Measurements from ENCODE around the gene TUB. TPM values are rescaled to one million over a fixed set of nuclear protein-coding genes. Genes with fewer than 3 reads are reported as not detected.

Gene TUB
- total and polyA plus RNA-seq, 2 donors (not counting 1 experiment from before 2014, with no cell fraction given), result 0.06 to 0.10 TPM

DNA sequence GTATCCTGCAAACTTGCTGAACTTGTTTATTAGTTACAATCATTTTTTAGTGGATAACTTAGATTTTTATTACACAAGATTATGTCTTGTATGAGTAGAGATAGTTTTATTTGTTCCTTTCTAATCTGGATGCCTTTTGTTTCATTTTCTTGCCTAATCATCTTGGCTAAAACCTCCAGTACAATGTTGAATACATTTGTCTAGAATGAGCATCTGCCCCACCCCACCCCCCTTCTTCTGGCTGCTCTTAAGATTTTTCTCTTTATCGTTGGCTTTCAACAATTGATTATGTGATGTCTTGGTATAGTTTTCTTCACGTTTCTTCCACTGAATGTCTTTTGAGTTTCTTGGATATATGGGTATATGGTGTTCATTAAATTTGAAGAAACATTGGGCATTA lies 37.3 kb upstream of the TUB start:
- no peaks in the 10 kb centered on the region for H4K20me1 ChIP-seq (ENCODE audit: control insufficient read depth, insufficient read depth, low read length, poor library complexity, severe bottlenecking)
- no peaks in the 10 kb centered on the region for H3K4me1 ChIP-seq (ENCODE audit: control insufficient read depth in 2 of 2, insufficient read depth in 2 of 2, low read length in 2 of 2)
- no peak overlapping the region for H3K4me2 ChIP-seq (replicated peaks; ENCODE audit: low read depth, low read length, poor library complexity, severe bottlenecking)
- H3K4me3 ChIP-seq (ENCODE audit: control extremely low read depth in 1 of 5, extremely low read depth in 1 of 5, insufficient read depth in 1 of 5, low read depth in 2 of 5, low read length in 4 of 5), result no peak overlapping the region
- peaks cover 0 to 5% (median 1%) of the 10 kb centered on the region in 4 experiments for H3K27me3 ChIP-seq (replicated peaks in 1 of 4; ENCODE audit: control extremely low read depth in 1 of 4, control insufficient read depth in 3 of 4, insufficient read depth in 4 of 4, low read length in 3 of 4)
- no CpG with 5 or more reads among the region's 2 CpGs for WGBS (ENCODE audit: insufficient coverage)
- no peak for TF ChIP-seq EZH2 (IDR thresholded peaks at IDR 0.05; ENCODE audit: borderline replicate concordance, insufficient read depth, low read depth, low read length, poor library complexity, severe bottlenecking)
- no peak overlapping the region for H3K27ac ChIP-seq (ENCODE audit: low read length in 2 of 2)
- H3K79me2 ChIP-seq (ENCODE audit: control insufficient read depth, insufficient read depth, low read length), result no peaks in the 10 kb centered on the region
- Mint-ChIP-seq H3K4me1 (no peaks in the 10 kb centered on the region), H3K27ac (no peak overlapping the region), H3K27me3 (peaks cover 37% of the 10 kb centered on the region), H3K9me3 (ENCODE audit: insufficient read depth) (no peaks in the 10 kb centered on the region), H3K4me3 (no peak overlapping the region)
- H3K9ac ChIP-seq (ENCODE audit: low read length), result no peak overlapping the region
- DNase-seq, result no peak
- no peaks in the 10 kb centered on the region for H3K9me3 ChIP-seq (ENCODE audit: control extremely low read depth in 1 of 3, control insufficient read depth in 2 of 3, insufficient read depth in 1 of 3, low read length in 2 of 3)
- no peaks in the 10 kb centered on the region for H3K36me3 ChIP-seq (replicated peaks in 1 of 2; ENCODE audit: control extremely low read depth in 1 of 2, control insufficient read depth in 1 of 2, extremely low read depth in 1 of 2, insufficient read depth in 2 of 2, low read length in 1 of 2)
- POLR2A ChIA-PET, result no interaction called here
- CTCF ChIA-PET, result interaction anchor here (2.4 kb wide), 1 partner anchor 10 kb away, joined by 7 read pairs; no protein-coding TSS in a partner anchor
- ATAC-seq (ENCODE audit: low read depth), result no peak
- intact Hi-C loops (cut with micrococcal nuclease), result no loop called here
- H2AFZ ChIP-seq (ENCODE audit: insufficient read depth, low read depth, low read length, poor library complexity, severe bottlenecking), result no peak overlapping the region

DNA sequence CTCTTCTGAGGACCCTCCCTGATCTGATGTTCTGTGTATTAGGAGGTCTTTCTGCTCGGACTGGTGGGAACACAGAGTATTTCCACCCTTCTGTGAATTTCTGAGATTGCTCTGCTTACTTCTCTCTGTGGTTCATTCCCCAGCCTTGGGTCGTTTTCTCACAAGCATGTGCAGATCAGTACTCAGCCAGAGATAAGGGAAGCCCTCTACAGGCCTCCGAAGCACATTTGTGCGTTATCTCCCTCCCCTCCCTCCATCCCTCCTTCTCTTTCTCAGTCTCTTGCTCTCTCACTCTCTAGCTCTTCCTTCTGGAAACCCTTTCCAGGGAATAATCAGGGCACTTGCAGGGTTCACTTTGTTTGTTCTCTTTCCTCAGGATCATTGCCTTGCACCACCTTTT lies 35.2 kb upstream of the TUB start:
- peaks cover 39% of the 10 kb centered on the region for H3K27me3 Mint-ChIP-seq
- H3K4me3 Mint-ChIP-seq, result no peak overlapping the region
- Histone ChIP-seq H3K27me3 (replicated peaks in 1 of 4; ENCODE audit: control extremely low read depth in 1 of 4, control insufficient read depth in 3 of 4, insufficient read depth in 4 of 4, low read length in 3 of 4) (peaks cover 0 to 8% (median 1%) of the 10 kb centered on the region in 4 experiments), H2AFZ (ENCODE audit: insufficient read depth, low read depth, low read length, poor library complexity, severe bottlenecking) (no peak overlapping the region), H3K9me3 (ENCODE audit: control extremely low read depth in 1 of 3, control insufficient read depth in 2 of 3, insufficient read depth in 1 of 3, low read length in 2 of 3) (no peaks in the 10 kb centered on the region), H3K36me3 (replicated peaks in 1 of 2; ENCODE audit: control extremely low read depth in 1 of 2, control insufficient read depth in 1 of 2, extremely low read depth in 1 of 2, insufficient read depth in 2 of 2, low read length in 1 of 2) (no peaks in the 10 kb centered on the region), H3K4me2 (replicated peaks; ENCODE audit: low read depth, low read length, poor library complexity, severe bottlenecking) (no peak overlapping the region), H3K4me3 (ENCODE audit: control extremely low read depth in 1 of 5, extremely low read depth in 1 of 5, insufficient read depth in 1 of 5, low read depth in 2 of 5, low read length in 4 of 5) (no peak overlapping the region), H3K9ac (ENCODE audit: low read length) (no peak overlapping the region), H4K20me1 (ENCODE audit: control insufficient read depth, insufficient read depth, low read length, poor library complexity, severe bottlenecking) (no peaks in the 10 kb centered on the region), H3K79me2 (ENCODE audit: control insufficient read depth, insufficient read depth, low read length) (no peaks in the 10 kb centered on the region), H3K4me1 (ENCODE audit: control insufficient read depth in 2 of 2, insufficient read depth in 2 of 2, low read length in 2 of 2) (no peaks in the 10 kb centered on the region), H3K27ac (ENCODE audit: low read length in 2 of 2) (no peak overlapping the region)
- CTCF ChIA-PET, result no interaction called here
- TF ChIP-seq, protein P1, sequence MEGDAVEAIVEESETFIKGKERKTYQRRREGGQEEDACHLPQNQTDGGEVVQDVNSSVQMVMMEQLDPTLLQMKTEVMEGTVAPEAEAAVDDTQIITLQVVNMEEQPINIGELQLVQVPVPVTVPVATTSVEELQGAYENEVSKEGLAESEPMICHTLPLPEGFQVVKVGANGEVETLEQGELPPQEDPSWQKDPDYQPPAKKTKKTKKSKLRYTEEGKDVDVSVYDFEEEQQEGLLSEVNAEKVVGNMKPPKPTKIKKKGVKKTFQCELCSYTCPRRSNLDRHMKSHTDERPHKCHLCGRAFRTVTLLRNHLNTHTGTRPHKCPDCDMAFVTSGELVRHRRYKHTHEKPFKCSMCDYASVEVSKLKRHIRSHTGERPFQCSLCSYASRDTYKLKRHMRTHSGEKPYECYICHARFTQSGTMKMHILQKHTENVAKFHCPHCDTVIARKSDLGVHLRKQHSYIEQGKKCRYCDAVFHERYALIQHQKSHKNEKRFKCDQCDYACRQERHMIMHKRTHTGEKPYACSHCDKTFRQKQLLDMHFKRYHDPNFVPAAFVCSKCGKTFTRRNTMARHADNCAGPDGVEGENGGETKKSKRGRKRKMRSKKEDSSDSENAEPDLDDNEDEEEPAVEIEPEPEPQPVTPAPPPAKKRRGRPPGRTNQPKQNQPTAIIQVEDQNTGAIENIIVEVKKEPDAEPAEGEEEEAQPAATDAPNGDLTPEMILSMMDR (IDR thresholded peaks at IDR 0.05), result no peak
- TF ChIP-seq EZH2 (IDR thresholded peaks at IDR 0.05; ENCODE audit: borderline replicate concordance, insufficient read depth, low read depth, low read length, poor library complexity, severe bottlenecking), result no peak
- DNase-seq (no peak), ATAC-seq (ENCODE audit: low read depth) (no peak)
- intact Hi-C loops (cut with micrococcal nuclease), result no loop called here
- WGBS (ENCODE audit: insufficient coverage), result 55% methylated on average over 3 of the region's 4 CpGs
- no peaks in the 10 kb centered on the region for H3K9me3 Mint-ChIP-seq (ENCODE audit: insufficient read depth)
- POLR2A ChIA-PET, result no interaction called here
- H3K4me1 Mint-ChIP-seq, result no peaks in the 10 kb centered on the region
- H3K27ac Mint-ChIP-seq, result no peak overlapping the region

All from B cell (primary cell).